ENCODE results near the gene STARD9. TPM values are rescaled to one million over a fixed set of nuclear protein-coding genes. Genes with fewer than 3 reads are reported as not detected.

STARD9 gene
- total RNA-seq, 1 donor from 2014 or later: 5.4 TPM

- no peak for DNase-seq (ENCODE audit: low read depth)
- H3K4me3 ChIP-seq (ENCODE audit: low read depth, low read length): no peak overlapping the region
- TF ChIP-seq CTCF (conservative IDR thresholded peaks at IDR 0.05; ENCODE audit: low read depth, low read length): no peak
Measured at GRCh38 chr15:42705336-42705735, 129.9 kb downstream of the STARD9 start.

GRCh38 chr15:42707068-42707467, 131.7 kb downstream of the STARD9 start:
- no peak for DNase-seq (ENCODE audit: low read depth)
- TF ChIP-seq CTCF (conservative IDR thresholded peaks at IDR 0.05; ENCODE audit: low read depth, low read length): no peak
- H3K4me3 ChIP-seq (ENCODE audit: low read depth, low read length): no peak overlapping the region

- no peak overlapping the region for H3K4me3 ChIP-seq (ENCODE audit: low read depth, low read length)
- TF ChIP-seq CTCF (conservative IDR thresholded peaks at IDR 0.05; ENCODE audit: low read depth, low read length): no peak
- DNase-seq (ENCODE audit: low read depth): no peak
Measured at GRCh38 chr15:42707873-42708544, 132.6 kb downstream of the STARD9 start.

- DNase-seq (ENCODE audit: low read depth): no peak
- no peak for TF ChIP-seq CTCF (conservative IDR thresholded peaks at IDR 0.05; ENCODE audit: low read depth, low read length)
- H3K4me3 ChIP-seq (ENCODE audit: low read depth, low read length): no peak overlapping the region
Measured at GRCh38 chr15:42710662-42711061, 135.3 kb downstream of the STARD9 start.

- no peak overlapping the region for H3K4me3 ChIP-seq (ENCODE audit: low read depth, low read length)
- no peak for DNase-seq (ENCODE audit: low read depth)
- no peak for TF ChIP-seq CTCF (conservative IDR thresholded peaks at IDR 0.05; ENCODE audit: low read depth, low read length)
Measured at GRCh38 chr15:42711746-42712145, 136.3 kb downstream of the STARD9 start.

GRCh38 chr15:42712584-42712983, 137.2 kb downstream of the STARD9 start:
- H3K4me3 ChIP-seq (ENCODE audit: low read depth, low read length): no peak overlapping the region
- DNase-seq (ENCODE audit: low read depth): no peak
- no peak for TF ChIP-seq CTCF (conservative IDR thresholded peaks at IDR 0.05; ENCODE audit: low read depth, low read length)

GRCh38 chr15:42716125-42716524, 140.7 kb downstream of the STARD9 start:
- no peak for DNase-seq (ENCODE audit: low read depth)
- no peak for TF ChIP-seq CTCF (conservative IDR thresholded peaks at IDR 0.05; ENCODE audit: low read depth, low read length)

More at GRCh38 chr15:42716125-42716524, 140.7 kb downstream of the STARD9 start:
- H3K4me3 ChIP-seq (ENCODE audit: low read depth, low read length): no peak overlapping the region
